SK-N-SH (cell line): ENCODE measurements around the gene SGPP1.

ENCODE experiments used
- CTCF ChIP-seq: fragments of 200-600 bp; sonication (generic); IDR thresholded peaks from 2 replicates; pipeline ENCODE4 v1.6.1; 2017; ENCODE audit warnings: antibody characterized with exemption, mild to moderate bottlenecking, moderate library complexity
- EP300 ChIP-seq, 2 experiments: IDR thresholded peaks; 2 replicates each; pipeline versions ENCODE4 v1.4.0 to v1.6.1; 2012; ENCODE audit warnings: borderline replicate concordance in 1 of 2, low read depth in 1 of 2, low read length in 1 of 2
- EZH2phosphoT487 ChIP-seq: fragments of 200-600 bp; sonication (generic); IDR thresholded peaks from 2 replicates; pipeline ENCODE4 v1.6.1; 2017; ENCODE audit warnings: low read depth, mixed run types, mild to moderate bottlenecking, antibody characterized with exemption, moderate library complexity, borderline replicate concordance
- MEF2A ChIP-seq: IDR thresholded peaks from 2 replicates; pipeline ENCODE4 v1.4.0; 2012; ENCODE audit warnings: low read depth, borderline replicate concordance
- POLR2AphosphoS5 ChIP-seq: IDR thresholded peaks from 2 replicates; pipeline ENCODE4 v1.6.1; 2012; ENCODE audit warnings: low read depth, low read length
- RAD21 ChIP-seq: IDR thresholded peaks from 2 replicates; pipeline ENCODE4 v1.6.1; 2012; ENCODE audit warnings: mild to moderate bottlenecking, low read length
- RCOR1 ChIP-seq: fragments of 150-350 bp; IDR thresholded peaks from 2 replicates; pipeline ENCODE4 v1.6.1; 2017; ENCODE audit warnings: antibody characterized with exemption, low read length
- SMC3 ChIP-seq: IDR thresholded peaks from 2 replicates; pipeline ENCODE4 v1.6.1; 2012; ENCODE audit warnings: low read depth, low read length, improper control_type of control experiment
- TAF1 ChIP-seq: IDR thresholded peaks from 2 replicates; pipeline ENCODE4 v1.6.1; 2012; ENCODE audit warnings: low read depth, mild to moderate bottlenecking, low read length, moderate library complexity, borderline replicate concordance
- YY1 ChIP-seq: IDR thresholded peaks from 2 replicates; pipeline ENCODE4 v1.4.0; 2012; ENCODE audit warnings: low read depth, mild to moderate bottlenecking
- TF ChIP-seq, protein P1 (sequence below): IDR thresholded peaks from 2 replicates; pipeline ENCODE4 v1.6.1; 2012; ENCODE audit warnings: mild to moderate bottlenecking, low read depth, low read length, moderate library complexity
- TF ChIP-seq, protein P2 (sequence below): IDR thresholded peaks from 2 replicates; pipeline ENCODE4 v1.4.0; 2012; ENCODE audit warnings: low read depth, borderline replicate concordance

- TF ChIP-seq SMC3 (no peak), CTCF (no peak), RCOR1 (no peak), MEF2A (no peak), TAF1 (no peak), POLR2AphosphoS5 (no peak), EP300 (IDR thresholded peaks at IDR 0.05; ENCODE audit: borderline replicate concordance in 1 of 2, low read depth in 1 of 2, low read length in 1 of 2) (no peak), YY1 (no peak), EZH2phosphoT487 (no peak), RAD21 (no peak)
- TF ChIP-seq, protein P1, sequence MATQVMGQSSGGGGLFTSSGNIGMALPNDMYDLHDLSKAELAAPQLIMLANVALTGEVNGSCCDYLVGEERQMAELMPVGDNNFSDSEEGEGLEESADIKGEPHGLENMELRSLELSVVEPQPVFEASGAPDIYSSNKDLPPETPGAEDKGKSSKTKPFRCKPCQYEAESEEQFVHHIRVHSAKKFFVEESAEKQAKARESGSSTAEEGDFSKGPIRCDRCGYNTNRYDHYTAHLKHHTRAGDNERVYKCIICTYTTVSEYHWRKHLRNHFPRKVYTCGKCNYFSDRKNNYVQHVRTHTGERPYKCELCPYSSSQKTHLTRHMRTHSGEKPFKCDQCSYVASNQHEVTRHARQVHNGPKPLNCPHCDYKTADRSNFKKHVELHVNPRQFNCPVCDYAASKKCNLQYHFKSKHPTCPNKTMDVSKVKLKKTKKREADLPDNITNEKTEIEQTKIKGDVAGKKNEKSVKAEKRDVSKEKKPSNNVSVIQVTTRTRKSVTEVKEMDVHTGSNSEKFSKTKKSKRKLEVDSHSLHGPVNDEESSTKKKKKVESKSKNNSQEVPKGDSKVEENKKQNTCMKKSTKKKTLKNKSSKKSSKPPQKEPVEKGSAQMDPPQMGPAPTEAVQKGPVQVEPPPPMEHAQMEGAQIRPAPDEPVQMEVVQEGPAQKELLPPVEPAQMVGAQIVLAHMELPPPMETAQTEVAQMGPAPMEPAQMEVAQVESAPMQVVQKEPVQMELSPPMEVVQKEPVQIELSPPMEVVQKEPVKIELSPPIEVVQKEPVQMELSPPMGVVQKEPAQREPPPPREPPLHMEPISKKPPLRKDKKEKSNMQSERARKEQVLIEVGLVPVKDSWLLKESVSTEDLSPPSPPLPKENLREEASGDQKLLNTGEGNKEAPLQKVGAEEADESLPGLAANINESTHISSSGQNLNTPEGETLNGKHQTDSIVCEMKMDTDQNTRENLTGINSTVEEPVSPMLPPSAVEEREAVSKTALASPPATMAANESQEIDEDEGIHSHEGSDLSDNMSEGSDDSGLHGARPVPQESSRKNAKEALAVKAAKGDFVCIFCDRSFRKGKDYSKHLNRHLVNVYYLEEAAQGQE = no peak
- TF ChIP-seq, protein P2, sequence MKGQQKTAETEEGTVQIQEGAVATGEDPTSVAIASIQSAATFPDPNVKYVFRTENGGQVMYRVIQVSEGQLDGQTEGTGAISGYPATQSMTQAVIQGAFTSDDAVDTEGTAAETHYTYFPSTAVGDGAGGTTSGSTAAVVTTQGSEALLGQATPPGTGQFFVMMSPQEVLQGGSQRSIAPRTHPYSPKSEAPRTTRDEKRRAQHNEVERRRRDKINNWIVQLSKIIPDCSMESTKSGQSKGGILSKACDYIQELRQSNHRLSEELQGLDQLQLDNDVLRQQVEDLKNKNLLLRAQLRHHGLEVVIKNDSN = no peak
Measured at GRCh38 chr14:63707216-63707615, 20.6 kb downstream of the SGPP1 start.
